Ovary (tissue), 9 donors: ENCODE measurements around the gene STX16. TPM values are rescaled to one million over a fixed set of nuclear protein-coding genes. Genes with fewer than 3 reads are reported as not detected.

Experiments used
- DNase-seq, 5 donors: peaks; one replicate each; pipeline ENCODE4 v3.0.0-alpha.2; 2019 to 2020
- H3K27ac ChIP-seq, 2 donors: fragments of 200-600 bp; one replicate each; pipeline versions ENCODE4 v1.5.1 to v1.8.0; 2019 to 2022
- H3K27me3 ChIP-seq: fragments of 200-600 bp; one replicate; pipeline ENCODE4 v1.8.0; 2022
- H3K36me3 ChIP-seq: fragments of 200-600 bp; sonication (generic); one replicate; pipeline ENCODE4 v1.5.1; 2019
- H3K4me1 ChIP-seq: one replicate; pipeline ENCODE4 v1.8.1; 2013; ENCODE audit warnings: mild to moderate bottlenecking, moderate library complexity; ENCODE audit not compliant: insufficient read depth
- H3K4me3 ChIP-seq: fragments of 200-600 bp; sonication (generic); one replicate; pipeline ENCODE4 v1.5.1; 2017
- H3K9me3 ChIP-seq, 2 donors: fragments of 200-600 bp in 1 of 2; sonication (generic) in 1 of 2; one replicate each; pipeline versions ENCODE4 v1.5.1 to v1.8.1; 2013 to 2019; ENCODE audit warnings: mild to moderate bottlenecking in 1 of 2, moderate library complexity in 1 of 2
- EP300 ChIP-seq: sonication (generic); formaldehyde crosslinking; IDR thresholded peaks from one replicate; pipeline ENCODE4 v1.6.1; 2017; ENCODE audit warnings: antibody characterized with exemption
- POLR2A ChIP-seq: fragments of 450-650 bp; IDR thresholded peaks from one replicate; pipeline ENCODE4 v1.6.1; 2017; ENCODE audit warnings: antibody characterized with exemption, mild to moderate bottlenecking, moderate library complexity
- WGBS, 3 donors: extraction: QIAGEN DNeasy Blood & Tissue Kit in 1 of 3; methylation state at CpG; one replicate each; pipeline versions ENCODE4 v1.1.5 to v1.1.7; 2013 to 2017; 5-methylcytosine and 5-hydroxymethylcytosine counted together
- intact Hi-C, 4 donors: fragments of 100-400 bp; cut with DNase I; formaldehyde crosslinking; loops; one replicate each; pipeline versions ENCODE4 v1.11.0 to v1.15.1; 2022 to 2023
- polyA plus RNA-seq, 2 donors: library from polyadenylated mRNA; stranded (reverse); fragments of 200-250 nt in 1 of 2; fragments of 350-450 nt in 1 of 2; fragmentation: Illumina TruSeq in 1 of 2; extraction: RNeasy Lipid Tissue Mini Kit (QIAGEN cat#74804) in 1 of 2; gene quantifications; one replicate each; pipeline ENCODE4 v1.2.3, GENCODE V29; 2013 to 2014
- total RNA-seq, 7 donors: library from RNA; depleted of rRNA in 2 of 7; stranded (reverse); fragments of >200 nt in 2 of 7; fragmentation: NEBNext Ultra II Directional in 3 of 7; extraction: Animal tissue kit (Norgen Biotek cat#: 25700) in 3 of 7; gene quantifications; one replicate each; pipeline versions ENCODE4 v1.1.0 to v1.2.4, GENCODE V29; 2016 to 2023
- TF ChIP-seq, protein P1 (sequence below), 3 donors: fragments of 450-650 bp in 2 of 3; fragments of 200-600 bp in 1 of 3; IDR thresholded peaks; one replicate each; pipeline versions ENCODE4 v1.5.1 to v1.8.0; 2016 to 2022; ENCODE audit warnings: antibody characterized with exemption in 3 of 3, mild to moderate bottlenecking in 1 of 3
- donor health status: DM: no; HTN: no; CAD: no; lungs with moderate emphysema.
- donor health status: DM: no; HTN: no; CAD: no.
- donor health status: Bipolar disorder and iron deficiency.
- donor health status: DM: yes; HTN: yes; CAD: no.
- donor health status: DM: no; HTN: no; CAD: no.
- donor health status: DM: yes; HTN: yes; CAD: no.

Gene STX16
- total and polyA plus RNA-seq, 9 donors, result 31.9 to 55.8 (median 46.5) TPM

DNA sequence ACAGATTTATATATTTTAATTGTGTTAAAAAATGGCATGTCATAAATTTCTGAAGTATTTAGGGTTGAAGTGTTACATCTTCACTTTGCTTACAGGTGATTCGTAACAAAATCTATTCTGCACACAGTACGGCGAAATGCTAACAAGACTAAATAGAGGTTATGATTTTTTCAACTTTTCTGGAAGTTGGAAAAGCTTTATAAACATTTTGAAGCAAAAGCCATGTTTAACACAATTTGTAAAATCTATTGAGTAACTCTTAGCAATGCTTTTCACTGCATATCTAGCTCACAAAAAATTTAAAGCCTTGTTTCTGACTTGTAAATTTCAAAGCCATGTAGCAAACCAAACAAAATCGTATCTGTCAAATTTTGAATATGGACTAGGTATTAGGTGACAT is 3.3 kb downstream of the STX16 start:
- WGBS, 3 donors, result 81 to 87% (median 86%) methylated on average over 4 of the region's 4 CpGs
- intact Hi-C loops, result loop anchor here in 2 of 4 donors (5.0 kb wide), 3 partner anchors 38 to 417 kb away; partner anchors contain the start of gene NPEPL1 (in 1 of the 2)
- H3K4me3 ChIP-seq, result no peak overlapping the region

DNA sequence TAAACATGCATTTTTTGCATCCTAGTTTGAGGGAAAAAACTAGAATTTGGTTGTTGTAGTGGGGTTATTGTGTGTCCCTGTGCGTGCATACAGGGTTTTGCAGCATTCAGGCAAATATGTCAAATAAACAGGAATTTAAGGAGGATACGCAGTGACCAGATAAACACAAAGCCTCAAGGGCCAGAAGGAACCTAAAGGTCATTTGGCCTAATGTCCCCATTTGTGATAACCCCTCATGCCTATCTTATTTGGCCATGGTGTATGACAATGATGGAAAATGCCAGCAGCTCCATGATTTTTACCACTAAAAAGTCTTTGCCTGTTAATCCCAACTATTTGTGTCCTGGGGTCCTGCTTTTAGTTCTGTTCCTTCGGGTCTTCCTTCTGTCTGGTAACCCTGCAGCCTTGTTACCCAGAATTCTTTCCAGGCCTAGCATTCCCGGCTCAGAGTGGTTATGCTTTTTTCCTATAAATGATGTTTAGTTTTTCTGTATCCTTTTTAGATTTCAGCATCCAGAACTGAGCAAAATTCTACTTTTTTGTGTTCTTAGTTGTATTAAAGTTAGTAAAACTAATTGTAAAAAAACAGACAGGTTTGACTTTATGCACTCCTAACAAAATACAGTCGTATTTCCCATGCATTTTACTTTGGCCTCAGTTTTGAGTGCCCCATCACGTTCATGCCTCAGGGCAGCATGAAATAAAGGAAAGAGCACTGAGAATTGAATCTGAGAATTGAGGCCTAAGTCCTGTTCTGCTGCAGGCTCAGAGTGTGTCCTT is 4.4 kb downstream of the STX16 start:
- intact Hi-C loops, result no loop called here
- Histone ChIP-seq H3K4me1 (peaks cover 4% of the 10 kb centered on the region), H3K36me3 (no peaks in the 10 kb centered on the region), H3K9me3 (no peaks in the 10 kb centered on the region), H3K27me3 (no peaks in the 10 kb centered on the region), H3K4me3 (no peak overlapping the region), H3K27ac (no peak overlapping the region)
- WGBS, 3 donors, result 65 to 66% (median 65%) methylated on average over 6 of the region's 6 CpGs
- TF ChIP-seq, protein P1, sequence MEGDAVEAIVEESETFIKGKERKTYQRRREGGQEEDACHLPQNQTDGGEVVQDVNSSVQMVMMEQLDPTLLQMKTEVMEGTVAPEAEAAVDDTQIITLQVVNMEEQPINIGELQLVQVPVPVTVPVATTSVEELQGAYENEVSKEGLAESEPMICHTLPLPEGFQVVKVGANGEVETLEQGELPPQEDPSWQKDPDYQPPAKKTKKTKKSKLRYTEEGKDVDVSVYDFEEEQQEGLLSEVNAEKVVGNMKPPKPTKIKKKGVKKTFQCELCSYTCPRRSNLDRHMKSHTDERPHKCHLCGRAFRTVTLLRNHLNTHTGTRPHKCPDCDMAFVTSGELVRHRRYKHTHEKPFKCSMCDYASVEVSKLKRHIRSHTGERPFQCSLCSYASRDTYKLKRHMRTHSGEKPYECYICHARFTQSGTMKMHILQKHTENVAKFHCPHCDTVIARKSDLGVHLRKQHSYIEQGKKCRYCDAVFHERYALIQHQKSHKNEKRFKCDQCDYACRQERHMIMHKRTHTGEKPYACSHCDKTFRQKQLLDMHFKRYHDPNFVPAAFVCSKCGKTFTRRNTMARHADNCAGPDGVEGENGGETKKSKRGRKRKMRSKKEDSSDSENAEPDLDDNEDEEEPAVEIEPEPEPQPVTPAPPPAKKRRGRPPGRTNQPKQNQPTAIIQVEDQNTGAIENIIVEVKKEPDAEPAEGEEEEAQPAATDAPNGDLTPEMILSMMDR (IDR thresholded peaks at IDR 0.05), result no peak
- no peak for TF ChIP-seq EP300
- TF ChIP-seq POLR2A, result no peak
- DNase-seq, result no peak

More for the DNA sequence above, 3.3 kb downstream of the STX16 start:
- no peaks in the 10 kb centered on the region for H3K27me3 ChIP-seq
- no peaks in the 10 kb centered on the region for H3K36me3 ChIP-seq
- peaks cover 7% of the 10 kb centered on the region for H3K4me1 ChIP-seq
- H3K27ac ChIP-seq, result no peak overlapping the region
- no peak for DNase-seq
- TF ChIP-seq EP300 (no peak), POLR2A (no peak)
- TF ChIP-seq, protein P1 (IDR thresholded peaks at IDR 0.05), result no peak
- no peaks in the 10 kb centered on the region for H3K9me3 ChIP-seq

DNA sequence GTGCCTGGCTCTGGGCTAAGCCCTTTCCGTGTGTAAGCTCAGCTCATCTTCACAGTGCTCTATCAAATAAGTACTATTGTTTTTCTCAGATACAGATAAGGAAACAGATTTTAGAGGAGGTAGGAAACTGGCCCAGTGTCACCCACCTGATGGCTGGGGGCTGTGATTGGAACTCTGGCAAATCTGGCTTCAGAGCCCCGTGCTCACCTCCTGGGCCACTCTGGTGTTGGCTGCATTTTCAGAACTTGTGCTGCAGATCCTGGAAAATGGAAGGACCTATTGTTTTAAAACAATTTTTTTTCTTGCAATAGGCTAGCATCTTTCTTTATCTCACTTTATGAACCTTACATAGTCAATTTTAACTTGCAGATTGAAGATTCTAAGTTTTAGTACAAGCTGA is 5.7 kb downstream of the STX16 start:
- 57 to 61% (median 59%) methylated on average over 2 of the region's 2 CpGs for WGBS, 3 donors
- Histone ChIP-seq H3K27ac (no peak overlapping the region), H3K27me3 (no peaks in the 10 kb centered on the region), H3K4me1 (peaks cover 4% of the 10 kb centered on the region), H3K36me3 (no peaks in the 10 kb centered on the region), H3K4me3 (no peak overlapping the region), H3K9me3 (no peaks in the 10 kb centered on the region)
- TF ChIP-seq EP300 (no peak), POLR2A (no peak)
- TF ChIP-seq, protein P1 (IDR thresholded peaks at IDR 0.05), result no peak
- intact Hi-C loops, result no loop called here
- no peak for DNase-seq

DNA sequence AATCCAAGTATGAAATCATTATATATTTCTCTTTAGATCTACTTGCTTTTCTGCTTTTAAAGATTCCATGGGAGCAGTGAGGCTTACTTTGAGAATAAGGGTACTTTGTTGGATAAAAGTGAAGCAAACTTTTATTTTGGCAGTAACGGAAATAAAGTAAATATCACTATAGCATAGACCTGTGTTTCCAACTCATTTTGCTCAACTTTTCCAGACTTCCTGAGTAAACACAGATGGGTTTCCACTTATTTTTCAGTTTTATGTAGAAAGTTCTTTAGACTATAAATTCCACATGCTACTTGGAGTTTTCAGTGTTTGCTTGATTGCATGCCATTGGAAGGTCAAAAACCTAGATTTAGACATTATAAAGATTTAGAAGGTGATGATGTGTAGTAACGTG is 6.2 kb downstream of the STX16 start:
- H3K27me3 ChIP-seq, result no peaks in the 10 kb centered on the region
- H3K27ac ChIP-seq, result no peak overlapping the region
- TF ChIP-seq EP300 (no peak), POLR2A (no peak)
- TF ChIP-seq, protein P1 (IDR thresholded peaks at IDR 0.05), result no peak
- H3K36me3 ChIP-seq, result no peaks in the 10 kb centered on the region
- WGBS, 3 donors, result 70 to 77% (median 70%) methylated on average over 2 of the region's 2 CpGs
- peaks cover 4% of the 10 kb centered on the region for H3K4me1 ChIP-seq
- no peaks in the 10 kb centered on the region for H3K9me3 ChIP-seq
- no peak for DNase-seq
- H3K4me3 ChIP-seq, result no peak overlapping the region
- intact Hi-C loops, result no loop called here
